HepG2 (cell line): Measurements from ENCODE around the gene LEPR. TPM values are rescaled to one million over a fixed set of nuclear protein-coding genes. Genes with fewer than 3 reads are reported as not detected.

Source experiments
- ELF1 ChIP-seq: sonication (generic); formaldehyde crosslinking; IDR thresholded peaks from 2 replicates; pipeline ENCODE4 v1.4.0; 2020; ENCODE audit warnings: missing genetic modification reagents
- GZF1 ChIP-seq: sonication (generic); formaldehyde crosslinking; IDR thresholded peaks from 2 replicates; pipeline ENCODE4 v1.5.1; 2020; ENCODE audit warnings: mild to moderate bottlenecking, missing genetic modification reagents
- HBP1 ChIP-seq: IDR thresholded peaks from 2 replicates; pipeline ENCODE4 v1.6.1; 2016; ENCODE audit warnings: low read depth, control low read depth
- MED1 ChIP-seq: sonication (generic); formaldehyde crosslinking; IDR thresholded peaks from 2 replicates; pipeline ENCODE4 v1.4.0; 2020; ENCODE audit warnings: missing genetic modification reagents
- NFAT5 ChIP-seq: sonication (generic); formaldehyde crosslinking; IDR thresholded peaks from 2 replicates; pipeline ENCODE4 v1.4.0; 2020; ENCODE audit warnings: missing genetic modification reagents
- PATZ1 ChIP-seq: sonication (generic); formaldehyde crosslinking; IDR thresholded peaks from 2 replicates; pipeline ENCODE4 v1.4.0; 2020; ENCODE audit warnings: missing genetic modification reagents
- POLR2G ChIP-seq: fragments of 200-400 bp; formaldehyde crosslinking; IDR thresholded peaks from 2 replicates; pipeline ENCODE4 v1.6.1; 2018; ENCODE audit warnings: mild to moderate bottlenecking, low read depth, low read length, moderate library complexity
- SPEN ChIP-seq: sonication (generic); formaldehyde crosslinking; IDR thresholded peaks from 2 replicates; pipeline ENCODE4 v1.5.1; 2020; ENCODE audit warnings: low read depth, mild to moderate bottlenecking, missing genetic modification reagents
- TEAD3 ChIP-seq: optimal IDR thresholded peaks from 2 replicates; pipeline ENCODE3; 2016; ENCODE audit warnings: borderline replicate concordance
- ZC3H13 ChIP-seq: sonication (generic); formaldehyde crosslinking; IDR thresholded peaks from 2 replicates; pipeline ENCODE4 v1.8.1; 2023; ENCODE audit warnings: mild to moderate bottlenecking, missing genetic modification reagents, moderate library complexity
- ZNF446 ChIP-seq: sonication (generic); formaldehyde crosslinking; IDR thresholded peaks from 2 replicates; pipeline ENCODE4 v1.5.0; 2020; ENCODE audit warnings: mild to moderate bottlenecking, missing genetic modification reagents
- ZNF546 ChIP-seq: sonication (generic); formaldehyde crosslinking; conservative IDR thresholded peaks from 2 replicates; pipeline ENCODE4 v1.8.1; 2023; ENCODE audit warnings: mild to moderate bottlenecking, missing genetic modification reagents
- ZNF704 ChIP-seq: sonication (generic); formaldehyde crosslinking; IDR thresholded peaks from 2 replicates; pipeline ENCODE4 v1.8.1; 2023; ENCODE audit warnings: mild to moderate bottlenecking, inconsistent platforms, moderate library complexity, missing genetic modification reagents, borderline replicate concordance
- ZNF775 ChIP-seq: sonication (generic); formaldehyde crosslinking; IDR thresholded peaks from 2 replicates; pipeline ENCODE4 v1.4.0; 2020; ENCODE audit warnings: missing genetic modification reagents, mild to moderate bottlenecking, moderate library complexity, borderline replicate concordance
- polyA plus RNA-seq, 8 experiments: library from polyadenylated mRNA; depleted of rRNA in 3 of 8; stranded (reverse) in 7 of 8; unstranded in 1 of 8; fragments of >200 nt; fragmentation: Illumina TruSeq in 4 of 8; extraction: Trizol in 4 of 8; gene quantifications; 2 replicates each; pipeline versions ENCODE4 v1.2.1 to v1.2.3, GENCODE V29; 2011 to 2016; ENCODE audit warnings: low read depth in 4 of 8, missing spikeins in 1 of 8, mixed read lengths in 1 of 8; ENCODE audit not compliant: insufficient read depth in 1 of 8
- total RNA-seq, 5 experiments: library from RNA; depleted of rRNA; stranded (reverse); fragments of >200 nt; fragmentation: Illumina TruSeq; extraction: Trizol; gene quantifications; 2 replicates each; pipeline ENCODE4 v1.2.3, GENCODE V29; 2016; ENCODE audit warnings: low read depth in 1 of 5

LEPR gene
- total and polyA plus RNA-seq, 2 of the 13 experiments (the other 11 are each of a cell fraction or from before 2014, with no cell fraction given) = 0.60 to 1.7 TPM

- TF ChIP-seq ZNF704 (CRISPR knock-in tag) (0 out of 2 replicates have a peak, but pooled peaks have one; percentile 27), ZNF446 (CRISPR knock-in tag) (peak; percentile 41; the same call in 1 of the 2 replicates), MED1 (CRISPR knock-in tag) (peak; percentile 53; the same call in 1 of the 2 replicates), PATZ1 (CRISPR knock-in tag) (peak; percentile 50), ZNF546 (CRISPR knock-in tag) (0 out of 2 replicates have a peak, but pooled peaks have one; percentile 35), SPEN (CRISPR knock-in tag) (peak; percentile 69; the same call in 1 of the 2 replicates), GZF1 (CRISPR knock-in tag) (no peak; the same call in 1 of the 2 replicates), TEAD3 (CRISPR knock-in tag) (peak; percentile 34), NFAT5 (CRISPR knock-in tag) (0 out of 2 replicates have a peak, but pooled peaks have one; percentile 43), HBP1 (CRISPR knock-in tag) (peak; percentile 72), ELF1 (CRISPR knock-in tag) (peak; percentile 88), ZC3H13 (CRISPR knock-in tag) (0 out of 2 replicates have a peak, but pooled peaks have one; percentile 62), ZNF775 (CRISPR knock-in tag) (no peak), POLR2G (peak; percentile 77)
Measured at GRCh38 chr1:65420590-65421350, at the start of gene LEPR, which contains the start of gene LEPROT (continued).
